HG02981 (cell line): ENCODE data around the gene PRXL2B.
A peak's percentile ranks its signal among the peaks of the same experiment; 100 is the strongest.
"Not testable (repeated sequence)": the region's sequence is repeated elsewhere in the genome, so short reads cannot be mapped to it uniquely, and the experiment has no call there.

Experiments used
- ATAC-seq: cut with Tn5 transposase; IDR thresholded peaks from one replicate; pipeline ENCODE4 v1.9.1; 2021; ENCODE audit warnings: mild to moderate bottlenecking, moderate library complexity; ENCODE audit not compliant: unreplicated experiment

PRXL2B gene

GRCh38 chr1:2586154-2587070 is at the start of gene PRXL2B:
PRXL2B (plus strand) TSS chr1:2586777; CDS start chr1:2586886, 109 bp downstream.
- peak; percentile 55 for ATAC-seq

GRCh38 chr1:2537784-2538115 is 48.8 kb upstream of the PRXL2B start:
- ATAC-seq: no peak

GRCh38 chr1:2538376-2538775 is 48.2 kb upstream of the PRXL2B start:
- no peak for ATAC-seq

GRCh38 chr1:2538872-2539271 is 47.7 kb upstream of the PRXL2B start:
- no peak for ATAC-seq

GRCh38 chr1:2539312-2539907 is 47.2 kb upstream of the PRXL2B start:
- no peak for ATAC-seq

- no peak for ATAC-seq
Observed at GRCh38 chr1:2540816-2541492, 45.6 kb upstream of the PRXL2B start.

- ATAC-seq: no peak
Observed at GRCh38 chr1:2541619-2542245, 44.8 kb upstream of the PRXL2B start.

- ATAC-seq: no peak
Observed at GRCh38 chr1:2542246-2542915, 44.2 kb upstream of the PRXL2B start.

GRCh38 chr1:2543543-2544092 is 43.0 kb upstream of the PRXL2B start:
- no peak for ATAC-seq

- ATAC-seq: no peak
Observed at GRCh38 chr1:2544093-2544874, 42.3 kb upstream of the PRXL2B start.

- ATAC-seq: no peak
Observed at GRCh38 chr1:2544875-2545640, 41.5 kb upstream of the PRXL2B start.

GRCh38 chr1:2545754-2546514 is 40.6 kb upstream of the PRXL2B start:
- peak; percentile 29 for ATAC-seq

- ATAC-seq: peak; percentile 31
Observed at GRCh38 chr1:2546515-2547209, 39.9 kb upstream of the PRXL2B start.

GRCh38 chr1:2547210-2548067 is 39.1 kb upstream of the PRXL2B start:
- peak; percentile 8 for ATAC-seq

GRCh38 chr1:2548068-2548589 is 38.4 kb upstream of the PRXL2B start:
- peak; percentile 15 for ATAC-seq

GRCh38 chr1:2549367-2550029 is 37.1 kb upstream of the PRXL2B start:
- ATAC-seq: not testable (repeated sequence)
